MCF 10A (cell line): ENCODE results near the gene MBIP. TPM values are rescaled to one million over a fixed set of nuclear protein-coding genes. Genes with fewer than 3 reads are reported as not detected.

Experiments
- BruUV-seq: library from RNA; stranded (reverse); fragments of 400-500 nt; replicated peaks from 2 replicates; lab custom pipeline; 2021; lab: Mats Ljungman, UMichigan
- CTCF ChIA-PET: fragments of 300-600 bp; sonication (Branson Sonifier 250); formaldehyde crosslinking; extraction: SDS; loops from one replicate; lab custom pipeline; 2021; ENCODE audit warnings: antibody characterized with exemption, inconsistent platforms; lab: Yijun Ruan, JAX
- POLR2A ChIA-PET: fragments of 300-600, 350-650 bp; sonication (Branson Sonifier 250); formaldehyde crosslinking; extraction: SDS; loops from one replicate; lab custom pipeline; 2020; ENCODE audit warnings: antibody characterized with exemption, inconsistent platforms; lab: Yijun Ruan, JAX
- DNase-seq: peaks from one replicate; pipeline ENCODE4 v3.0.0-alpha.2; 2018; ENCODE audit not compliant: unreplicated experiment
- H3K27ac Mint-ChIP-seq: one replicate; pipeline ENCODE4 v1.8.0; 2022; ENCODE audit warnings: mild to moderate bottlenecking, low read depth, mixed read lengths; ENCODE audit not compliant: unreplicated experiment
- H3K27me3 Mint-ChIP-seq: one replicate; pipeline ENCODE4 v1.8.0; 2022; ENCODE audit warnings: mixed read lengths; ENCODE audit not compliant: insufficient read depth, unreplicated experiment
- H3K36me3 Mint-ChIP-seq: one replicate; pipeline ENCODE4 v1.8.0; 2022; ENCODE audit warnings: mild to moderate bottlenecking, moderate library complexity, mixed read lengths; ENCODE audit not compliant: insufficient read depth, unreplicated experiment
- H3K4me1 Mint-ChIP-seq: one replicate; pipeline ENCODE4 v1.8.0; 2022; ENCODE audit warnings: mixed read lengths; ENCODE audit not compliant: insufficient read depth, unreplicated experiment
- H3K4me3 Mint-ChIP-seq: one replicate; pipeline ENCODE4 v1.8.0; 2022; ENCODE audit warnings: mild to moderate bottlenecking, moderate library complexity, mixed read lengths; ENCODE audit not compliant: unreplicated experiment
- H3K9me3 Mint-ChIP-seq: one replicate; pipeline ENCODE4 v1.8.0; 2022; ENCODE audit warnings: mixed read lengths; ENCODE audit not compliant: unreplicated experiment
- CTCF ChIP-seq: fragments of 200-600 bp; IDR thresholded peaks from one replicate; pipeline ENCODE4 v1.8.0; 2022; ENCODE audit warnings: antibody characterized with exemption, mild to moderate bottlenecking; ENCODE audit not compliant: unreplicated experiment
- intact Hi-C: fragments of 100-400 bp; cut with micrococcal nuclease; formaldehyde crosslinking; loops from 2 replicates; pipeline ENCODE4 v1.14.1; 2022
- total RNA-seq: library from RNA; stranded (reverse); gene quantifications from 2 replicates; pipeline ENCODE4 v1.2.3, GENCODE V29; 2022

The MBIP gene
- total RNA-seq, 1 experiment from 2014 or later = 20.9 TPM

GRCh38 chr14:36306836-36307235 is 13.6 kb downstream of the MBIP start:
- Mint-ChIP-seq H3K4me1 (no peaks in the 10 kb centered on the region), H3K9me3 (no peaks in the 10 kb centered on the region), H3K4me3 (no peak overlapping the region), H3K27me3 (no peaks in the 10 kb centered on the region), H3K27ac (no peak overlapping the region), H3K36me3 (peaks cover 77% of the 10 kb centered on the region)
- ChIA-PET CTCF (no interaction called here), POLR2A (no interaction called here)
- no peak for TF ChIP-seq CTCF
- DNase-seq = no peak
- intact Hi-C loops = no loop called here
- no TSS peak for BruUV-seq

- Mint-ChIP-seq H3K27me3 (no peaks in the 10 kb centered on the region), H3K36me3 (peaks cover 73% of the 10 kb centered on the region), H3K4me1 (no peaks in the 10 kb centered on the region), H3K4me3 (no peak overlapping the region), H3K27ac (no peak overlapping the region), H3K9me3 (no peaks in the 10 kb centered on the region)
- no peak for DNase-seq
- CTCF ChIA-PET = interaction anchor here (0.5 to 1.0 kb wide), 3 partner anchors 14 to 236 kb away, joined by 4 to 6 read pairs (median 4); no protein-coding TSS in a partner anchor
- no peak for TF ChIP-seq CTCF
- no TSS peak for BruUV-seq
- intact Hi-C loops = no loop called here
- POLR2A ChIA-PET = interaction anchor here (0.6 to 2.3 kb wide), 3 partner anchors 10 to 209 kb away, joined by 3 to 6 read pairs (median 4); partner anchors contain the start of gene MBIP
Measured at GRCh38 chr14:36304895-36305294, 15.5 kb downstream of the MBIP start.

- Mint-ChIP-seq H3K9me3 (no peaks in the 10 kb centered on the region), H3K27me3 (no peaks in the 10 kb centered on the region), H3K4me3 (no peak overlapping the region), H3K4me1 (no peaks in the 10 kb centered on the region), H3K27ac (no peak overlapping the region), H3K36me3 (peaks cover 73% of the 10 kb centered on the region)
- no peak for TF ChIP-seq CTCF
- DNase-seq = no peak
- BruUV-seq = no TSS peak
- intact Hi-C loops = no loop called here
- POLR2A ChIA-PET = interaction anchor here (1.2 to 2.3 kb wide), 2 partner anchors 13 to 17 kb away, joined by 3 to 6 read pairs; partner anchors contain the start of gene MBIP
- CTCF ChIA-PET = interaction anchor here (0.6 kb wide), 1 partner anchor 73 kb away, joined by 3 read pairs; no protein-coding TSS in a partner anchor
Measured at GRCh38 chr14:36303960-36304359, 16.5 kb downstream of the MBIP start.

GRCh38 chr14:36302823-36303222 is 17.6 kb downstream of the MBIP start:
- H3K4me3 Mint-ChIP-seq = no peak overlapping the region
- POLR2A ChIA-PET = no interaction called here
- H3K27ac Mint-ChIP-seq = no peak overlapping the region
- H3K27me3 Mint-ChIP-seq = no peaks in the 10 kb centered on the region
- no TSS peak for BruUV-seq
- intact Hi-C loops = no loop called here
- H3K9me3 Mint-ChIP-seq = no peaks in the 10 kb centered on the region
- peaks cover 73% of the 10 kb centered on the region for H3K36me3 Mint-ChIP-seq
- no peaks in the 10 kb centered on the region for H3K4me1 Mint-ChIP-seq
- CTCF ChIA-PET = no interaction called here
- TF ChIP-seq CTCF = no peak
- no peak for DNase-seq
